GM10847 (cell line): ENCODE data around the gene AHRR.

Experiments used
- POLR2A ChIP-seq: IDR thresholded peaks from 2 replicates; pipeline ENCODE4 v1.6.1; 2011; ENCODE audit not compliant: insufficient read length; ENCODE audit errors: extremely low read depth

AHRR gene

DNA sequence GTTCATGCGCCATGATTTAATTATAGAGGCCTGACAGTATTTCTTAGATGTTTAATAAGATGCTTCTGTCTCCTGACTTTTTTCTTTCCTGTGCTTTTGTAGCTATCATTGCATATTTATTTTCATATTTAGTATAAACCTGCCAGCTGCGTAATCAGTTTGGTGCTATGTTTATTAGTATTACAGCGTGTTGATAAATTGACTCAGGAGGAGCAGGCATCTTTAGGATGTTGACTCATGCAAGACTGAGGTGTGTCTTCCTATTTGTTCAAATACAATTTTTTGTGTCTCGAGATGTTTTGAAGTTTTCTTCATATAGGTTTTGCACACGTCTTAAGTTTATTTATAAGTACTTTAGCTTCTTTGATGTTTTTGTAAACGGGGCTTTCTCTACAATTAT lies 85.5 kb downstream of the AHRR start:
- no peak for TF ChIP-seq POLR2A

GRCh38 chr5:407801-408268 lies 86.3 kb downstream of the AHRR start:
- no peak for TF ChIP-seq POLR2A

DNA sequence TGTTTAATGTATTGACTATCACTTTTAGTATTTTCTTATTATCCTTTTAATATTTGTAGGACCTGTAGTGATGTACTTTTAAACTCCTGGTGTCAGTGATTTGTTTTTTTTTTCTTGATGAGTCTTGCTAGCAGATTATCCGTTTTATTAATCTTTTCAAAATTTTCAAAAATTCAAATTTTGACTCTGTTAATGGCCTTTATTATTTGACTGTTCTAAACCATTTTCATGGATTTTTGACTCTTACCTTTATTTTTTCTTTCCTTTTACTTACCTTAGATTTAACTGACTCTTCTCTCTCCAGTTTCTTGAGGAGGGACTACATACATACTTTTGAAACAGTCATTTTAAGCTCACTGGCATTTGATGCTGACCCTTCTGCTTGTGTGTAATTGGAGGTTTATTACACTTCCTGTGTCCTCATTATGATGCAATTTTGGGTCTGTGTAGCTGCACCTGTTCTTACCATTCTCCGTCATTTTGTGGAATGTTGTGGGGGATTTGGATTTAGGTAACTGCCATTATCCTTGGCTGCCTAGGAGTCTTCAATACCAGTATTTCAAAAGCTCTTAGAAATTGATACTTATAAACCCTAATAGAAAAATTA lies 89.5 kb downstream of the AHRR start:
- TF ChIP-seq POLR2A, result no peak

GRCh38 chr5:411728-412127 lies 90.2 kb downstream of the AHRR start:
- no peak for TF ChIP-seq POLR2A

DNA sequence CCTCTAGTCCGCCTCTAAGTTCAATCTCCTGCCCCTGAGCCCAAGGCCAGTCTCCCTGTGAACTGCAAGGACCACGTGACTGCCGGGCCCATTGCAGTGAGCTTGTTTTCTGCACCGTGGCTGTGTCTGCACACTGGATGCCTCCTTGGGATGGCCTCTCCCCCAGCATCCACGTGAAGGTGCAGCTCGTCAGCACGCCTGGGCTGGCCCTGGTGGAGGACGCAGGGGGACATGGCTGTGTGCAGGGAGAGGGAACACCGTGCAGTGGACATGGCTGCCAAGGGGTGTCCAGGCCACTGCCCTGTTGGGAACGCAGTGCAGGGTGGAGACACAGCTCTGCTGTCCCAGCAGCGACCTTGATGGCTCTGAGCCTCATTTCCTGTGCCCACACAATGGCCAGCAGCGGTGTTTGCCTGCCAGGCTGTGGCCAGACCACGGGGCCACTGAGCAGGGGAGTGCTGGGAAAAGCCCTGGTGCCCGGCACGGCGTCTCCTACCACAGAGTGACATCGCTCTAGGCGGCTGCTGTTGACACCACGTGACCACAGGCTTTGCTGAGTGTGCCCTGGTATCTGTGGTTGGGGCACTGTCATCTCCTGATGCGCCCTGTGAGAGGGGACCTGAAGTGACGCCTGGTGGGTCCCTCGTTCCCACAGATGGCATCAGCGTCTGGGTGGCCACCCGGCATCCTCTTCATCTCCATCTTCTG lies 94.6 kb downstream of the AHRR start:
- no peak for TF ChIP-seq POLR2A

- no peak for TF ChIP-seq POLR2A
These were observed 95.1 kb downstream of the AHRR start for GRCh38 chr5:416636-416960.

DNA sequence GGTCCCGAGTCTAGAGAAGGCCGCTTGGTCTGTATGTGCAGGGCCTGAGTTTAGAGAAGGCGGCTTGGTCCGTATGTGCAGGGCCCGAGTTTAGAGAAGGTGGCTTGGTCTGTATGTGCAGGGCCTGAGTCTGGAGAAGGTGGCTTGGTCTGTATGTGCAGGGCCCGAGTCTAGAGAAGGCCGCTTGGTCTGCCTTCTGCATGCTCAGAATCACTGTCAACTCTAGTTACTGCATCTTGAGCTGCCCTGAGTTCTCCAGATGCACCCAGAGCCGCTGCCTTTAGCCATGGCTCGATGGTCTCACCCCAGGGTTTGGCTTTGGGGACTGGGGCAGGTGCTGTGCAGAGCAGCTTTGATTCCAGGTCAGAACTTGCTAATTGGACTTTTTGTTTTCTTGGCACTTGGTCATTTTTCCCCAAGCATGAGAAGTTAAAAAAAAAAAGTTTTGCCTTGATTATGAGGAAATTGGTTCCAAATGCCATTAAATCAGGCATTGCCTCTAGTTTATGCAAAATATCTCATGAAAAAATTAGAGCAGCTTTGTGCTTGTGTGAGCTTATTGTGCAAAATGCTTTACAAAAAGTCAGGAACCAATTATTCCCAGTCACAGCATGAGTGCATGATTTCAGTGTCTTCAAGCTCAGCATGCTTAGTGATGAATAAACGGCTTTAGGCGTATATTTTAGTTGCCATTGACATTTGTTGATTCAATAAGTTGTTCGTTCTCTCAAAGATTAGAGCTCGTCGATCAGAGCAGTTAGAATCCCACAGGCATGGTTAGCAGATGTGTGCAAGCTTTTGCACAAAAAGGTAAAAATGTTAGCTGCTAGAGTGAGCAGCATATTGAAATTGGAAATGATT lies 96.0 kb downstream of the AHRR start:
- TF ChIP-seq POLR2A, result no peak

- TF ChIP-seq POLR2A, result no peak
These were observed 96.9 kb downstream of the AHRR start for GRCh38 chr5:418162-419121.

DNA sequence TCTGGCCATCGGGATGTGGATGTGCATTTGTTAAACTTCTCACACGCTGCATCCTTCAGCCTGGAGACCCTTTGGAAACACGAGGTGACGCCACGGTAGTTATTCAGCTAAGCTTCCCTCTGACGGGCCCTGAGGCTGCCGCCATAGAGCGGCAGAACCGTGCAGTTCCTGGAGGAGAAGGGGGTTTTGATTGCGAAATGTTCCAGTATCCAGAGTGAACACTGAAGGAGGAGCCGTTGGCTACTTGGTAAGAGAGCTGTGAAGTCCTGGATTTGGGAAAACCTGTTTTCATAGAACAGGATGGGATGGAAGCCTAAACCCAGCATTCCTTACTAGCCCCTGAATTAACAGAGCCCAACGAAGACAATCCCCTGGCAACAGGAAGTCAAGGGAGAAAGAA lies 98.5 kb downstream of the AHRR start:
- TF ChIP-seq POLR2A, result no peak

DNA sequence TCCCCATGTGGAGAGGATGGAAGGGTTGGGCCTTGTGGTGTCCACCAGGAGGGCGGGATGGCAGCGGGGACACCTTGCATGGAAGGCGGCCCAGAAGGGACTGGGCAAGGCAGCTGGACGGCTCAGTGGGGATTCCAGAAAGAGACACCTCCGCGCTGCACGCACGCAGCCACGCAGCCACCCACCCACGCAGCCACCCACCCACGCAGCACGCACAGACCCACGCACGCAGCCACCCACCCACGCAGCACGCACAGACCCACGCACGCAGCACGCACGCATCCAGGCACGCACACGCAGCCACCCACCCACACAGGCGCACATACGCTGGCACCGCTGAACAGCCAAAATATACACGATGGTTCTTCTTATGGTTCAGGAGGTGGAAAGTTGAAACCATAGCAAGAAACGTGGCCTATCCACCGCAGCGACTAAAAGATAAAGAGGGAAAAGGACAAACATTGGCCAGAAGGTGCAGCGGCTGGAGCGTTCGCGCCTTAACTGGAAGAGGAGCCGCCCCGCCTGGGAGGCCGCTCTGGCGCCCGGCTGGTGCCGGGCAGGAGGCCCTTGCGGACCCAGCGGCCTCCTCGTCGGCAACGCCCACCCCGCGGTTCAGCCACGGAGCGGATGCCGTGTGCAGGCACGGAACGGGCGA lies 99.2 kb downstream of the AHRR start:
- no peak for TF ChIP-seq POLR2A

DNA sequence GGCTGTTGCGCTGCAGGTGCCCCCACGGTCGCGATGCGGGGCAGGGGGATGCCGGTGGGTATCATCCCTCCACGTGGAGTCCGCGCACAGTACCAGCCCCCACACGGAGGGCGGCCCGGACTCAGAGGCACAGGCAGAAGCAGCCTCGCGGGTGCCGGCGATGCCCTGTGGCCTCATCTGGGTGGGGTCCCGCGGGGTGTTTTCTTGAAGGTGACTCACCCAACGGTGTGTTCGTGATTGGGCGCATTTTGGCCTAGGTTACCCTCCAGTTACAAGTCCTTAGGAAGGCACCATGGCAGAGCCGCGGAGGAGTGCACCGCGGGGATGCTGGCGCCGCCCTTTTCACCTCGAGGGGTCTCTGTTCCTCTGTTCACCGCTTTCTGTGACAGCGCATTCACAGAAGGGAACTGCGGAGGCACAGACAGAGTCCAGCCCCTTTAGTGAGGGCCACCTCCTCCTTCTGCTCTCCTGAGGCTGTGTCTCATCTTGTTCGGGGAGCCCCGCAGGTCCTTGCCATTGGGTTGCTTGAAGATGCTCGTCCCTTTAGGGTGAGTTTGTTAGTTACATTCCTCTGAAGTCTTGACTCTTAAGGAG lies 99.9 kb downstream of the AHRR start:
- TF ChIP-seq POLR2A, result no peak

DNA sequence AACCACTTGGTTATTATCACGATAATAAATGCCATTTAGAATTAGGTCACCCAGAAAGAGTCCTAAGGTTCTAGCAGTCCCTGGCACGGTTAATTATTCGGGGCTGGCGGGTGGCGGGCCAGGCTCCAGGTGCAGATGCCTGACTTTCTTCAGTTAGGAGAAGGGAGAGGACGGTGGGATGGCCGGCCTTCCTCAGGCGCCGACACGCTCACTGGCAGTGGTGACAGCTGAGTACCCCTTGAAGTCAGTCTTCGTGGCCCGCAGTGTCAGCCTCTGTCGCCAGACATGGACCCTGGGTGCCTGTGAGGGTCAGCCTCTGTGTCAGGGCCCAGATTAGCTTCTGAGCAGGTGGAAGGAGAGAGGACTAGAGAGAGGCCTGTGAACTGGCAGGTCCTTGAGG lies 100.4 kb downstream of the AHRR start:
- no peak for TF ChIP-seq POLR2A

- TF ChIP-seq POLR2A, result no peak
These were observed 101.1 kb downstream of the AHRR start for GRCh38 chr5:422323-423232.
